ENCODE results near the gene PSPN. TPM values are rescaled to one million over a fixed set of nuclear protein-coding genes. Genes with fewer than 3 reads are reported as not detected.

PSPN gene
- total and polyA plus RNA-seq, 9 of the 15 experiments (the other 6 are each of a cell fraction or from before 2014, with no cell fraction given) = 0.21 to 1.1 (median 0.58) TPM

- TF ChIP-seq AFF1 (IDR thresholded peaks at IDR 0.05; ENCODE audit: low read depth in 1 of 2, partially characterized antibody in 2 of 2) = peak in 1 of 2 experiments; percentile 55
- TF ChIP-seq NR2C1 (IDR thresholded peaks at IDR 0.05) = no peak
- no peak for TF ChIP-seq NR2C1 (tag; IDR thresholded peaks at IDR 0.05)
- TF ChIP-seq IFI16 (CRISPR knock-in tag; IDR thresholded peaks at IDR 0.05) = no peak
- no peak for TF ChIP-seq ILF3 (IDR thresholded peaks at IDR 0.05; ENCODE audit: borderline replicate concordance)
- TF ChIP-seq HLTF (IDR thresholded peaks at IDR 0.05) = 0 out of 2 replicates have a peak, but pooled peaks have one; percentile 12
- TF ChIP-seq ZBTB49 (CRISPR knock-in tag; IDR thresholded peaks at IDR 0.05; ENCODE audit: borderline replicate concordance) = no peak
- TF ChIP-seq ELF4 (CRISPR knock-in tag; IDR thresholded peaks at IDR 0.05) = no peak
- peak; percentile 89 for TF ChIP-seq C11orf30 (IDR thresholded peaks at IDR 0.05; ENCODE audit: low read depth)
- no peak for TF ChIP-seq LCOR (CRISPR knock-in tag; IDR thresholded peaks at IDR 0.05)
- no peak for TF ChIP-seq ZBTB9 (CRISPR knock-in tag; IDR thresholded peaks at IDR 0.05)
- peak; percentile 64 for TF ChIP-seq GTF2E2 (tag; IDR thresholded peaks at IDR 0.05)
- peak; percentile 63 for TF ChIP-seq SPI1 (IDR thresholded peaks at IDR 0.05; ENCODE audit: borderline replicate concordance, low read depth, low read length)
- TF ChIP-seq CHAMP1 (IDR thresholded peaks at IDR 0.05) = no peak
- TF ChIP-seq POLR3G (IDR thresholded peaks at IDR 0.05; ENCODE audit: extremely low read depth, insufficient read length, insufficient replicate concordance) = no peak
- TF ChIP-seq PTBP1 (IDR thresholded peaks at IDR 0.05; ENCODE audit: low read depth, low read length) = no peak
- TF ChIP-seq NFYB (IDR thresholded peaks at IDR 0.05; ENCODE audit: extremely low read depth, insufficient read length) = no peak
- TF ChIP-seq MAFK (IDR thresholded peaks at IDR 0.05; ENCODE audit: low read length) = peak; percentile 69
These were observed 16.7 kb upstream of the PSPN start (continued) for GRCh38 chr19:6392221-6393073.
